OCI-LY7 (cell line): ENCODE data around the gene JAZF1. TPM values are rescaled to one million over a fixed set of nuclear protein-coding genes. Genes with fewer than 3 reads are reported as not detected.

ENCODE experiments used
- BruUV-seq: library from RNA; stranded (reverse); fragments of 400-500 nt; replicated peaks from 2 replicates; lab custom pipeline; 2021; lab: Mats Ljungman, UMichigan
- CTCF ChIA-PET: fragments of 300-600 bp; sonication (Branson Sonifier 250); formaldehyde crosslinking; loops from one replicate; lab custom pipeline; 2022; ENCODE audit warnings: antibody characterized with exemption; ENCODE audit not compliant: unreplicated experiment; lab: Charles Lee
- POLR2A ChIA-PET: fragments of 300-600 bp; sonication (Branson Sonifier 250); formaldehyde crosslinking; loops from one replicate; lab custom pipeline; 2022; ENCODE audit warnings: antibody characterized with exemption; lab: Charles Lee
- DNase-seq: peaks from one replicate; pipeline ENCODE4 v3.0.0-alpha.2; 2015; ENCODE audit warnings: low spot score
- H2AFZ ChIP-seq: fragments of 200-600 bp; sonication (generic), shearing (Covaris generic); 2 replicates; pipeline ENCODE4 v1.6.1; 2014; ENCODE audit warnings: mild to moderate bottlenecking, antibody characterized with exemption, low read length, moderate library complexity
- H3K27ac ChIP-seq: fragments of 200-600 bp; sonication (generic); 2 replicates; pipeline ENCODE4 v1.5.1; 2014; ENCODE audit warnings: mixed run types, low read depth, mild to moderate bottlenecking, moderate library complexity, low read length, inconsistent platforms; ENCODE audit not compliant: poor library complexity, severe bottlenecking
- H3K36me3 ChIP-seq: fragments of 200-600 bp; sonication (generic); 2 replicates; pipeline ENCODE4 v1.6.1; 2014; ENCODE audit warnings: mild to moderate bottlenecking, antibody characterized with exemption, low read length, moderate library complexity, mixed read lengths; ENCODE audit not compliant: insufficient read depth
- H3K4me1 ChIP-seq: fragments of 200-600 bp; sonication (generic); 2 replicates; pipeline ENCODE4 v1.5.1; 2014; ENCODE audit warnings: mild to moderate bottlenecking, low read length; ENCODE audit not compliant: insufficient read depth, poor library complexity, severe bottlenecking
- H3K4me2 ChIP-seq: fragments of 200-600 bp; sonication (generic); 2 replicates; pipeline ENCODE4 v1.6.1; 2014; ENCODE audit warnings: mild to moderate bottlenecking, low read length
- H3K4me3 ChIP-seq: fragments of 200-600 bp; sonication (generic); 2 replicates; pipeline ENCODE4 v1.5.1; 2014; ENCODE audit warnings: mild to moderate bottlenecking, low read depth, low read length; ENCODE audit not compliant: poor library complexity, severe bottlenecking
- H3K79me2 ChIP-seq: fragments of 200-600 bp; sonication (generic); 2 replicates; pipeline ENCODE4 v1.6.1; 2016; ENCODE audit warnings: low read depth, mild to moderate bottlenecking, low read length, moderate library complexity, mixed read lengths; ENCODE audit not compliant: insufficient read depth
- H3K9me2 ChIP-seq: fragments of 200-600 bp; sonication (generic); 2 replicates; pipeline ENCODE4 v1.6.1; 2016; ENCODE audit warnings: mild to moderate bottlenecking, low read length, mixed read lengths; ENCODE audit not compliant: insufficient read depth
- H3K9me3 ChIP-seq: fragments of 200-600 bp; sonication (generic); 2 replicates; pipeline ENCODE4 v1.6.1; 2014; ENCODE audit warnings: mild to moderate bottlenecking, mixed run types, low read length, mixed read lengths
- H4K20me1 ChIP-seq: fragments of 200-600 bp; sonication (generic); 2 replicates; pipeline ENCODE4 v1.6.1; 2014; ENCODE audit warnings: mild to moderate bottlenecking, antibody characterized with exemption, low read length, moderate library complexity, mixed read lengths; ENCODE audit not compliant: insufficient read depth
- CTCF ChIP-seq: fragments of 200-600 bp; sonication (generic); conservative IDR thresholded peaks from 2 replicates; pipeline ENCODE4 v1.5.1; 2014; ENCODE audit warnings: mild to moderate bottlenecking, antibody characterized with exemption, low read length, moderate library complexity, mixed read lengths
- EZH2phosphoT487 ChIP-seq: fragments of 200-600 bp; sonication (generic); IDR thresholded peaks from 2 replicates; pipeline ENCODE4 v1.6.1; 2018; ENCODE audit warnings: low read depth, borderline replicate concordance, mild to moderate bottlenecking, mixed run types, antibody characterized with exemption, low read length, moderate library complexity, mixed read lengths
- intact Hi-C: fragments of 100-400 bp; cut with micrococcal nuclease; formaldehyde crosslinking; loops from one replicate; pipeline ENCODE4 v1.10.0; 2022; ENCODE audit not compliant: unreplicated experiment
- total RNA-seq, 2 experiments: library from RNA; depleted of rRNA in 1 of 2; stranded (reverse); fragments of >200 nt in 1 of 2; shearing (Covaris generic) in 1 of 2; gene quantifications; 2 replicates each; pipeline ENCODE4 v1.2.3, GENCODE V29; 2014 to 2022

Gene JAZF1
- total RNA-seq, 2 experiments from 2014 or later = 6.3 to 25.0 TPM

GRCh38 chr7:28041508-28042314, 138.9 kb downstream of the JAZF1 start:
- H3K27ac ChIP-seq = no peak overlapping the region
- POLR2A ChIA-PET = interaction anchor here (1.3 kb wide), 1 partner anchor 8 kb away, joined by 4 read pairs; no protein-coding TSS in a partner anchor
- no peaks in the 10 kb centered on the region for H4K20me1 ChIP-seq

GRCh38 chr7:28038175-28038797, 142.3 kb downstream of the JAZF1 start:
- Histone ChIP-seq H3K79me2 (no peaks in the 10 kb centered on the region), H3K27ac (no peak overlapping the region), H3K9me2 (no peaks in the 10 kb centered on the region), H3K4me3 (no peak overlapping the region), H3K4me2 (no peak overlapping the region), H3K36me3 (no peaks in the 10 kb centered on the region), H3K4me1 (no peaks in the 10 kb centered on the region), H2AFZ (no peak overlapping the region), H3K9me3 (no peaks in the 10 kb centered on the region), H4K20me1 (no peaks in the 10 kb centered on the region)
- ChIA-PET CTCF (no interaction called here), POLR2A (interaction anchor here (0.7 to 1.2 kb wide), 3 partner anchors 17 to 447 kb away, joined by 3 read pairs; no protein-coding TSS in a partner anchor)
- TF ChIP-seq EZH2phosphoT487 (no peak), CTCF (no peak)
- DNase-seq = no peak
- intact Hi-C loops = no loop called here
- no TSS peak for BruUV-seq

More at GRCh38 chr7:28041508-28042314, 138.9 kb downstream of the JAZF1 start:
- CTCF ChIA-PET = no interaction called here
- BruUV-seq = no TSS peak
- intact Hi-C loops = no loop called here
- no peaks in the 10 kb centered on the region for H3K79me2 ChIP-seq
- no peaks in the 10 kb centered on the region for H3K36me3 ChIP-seq
- H3K4me2 ChIP-seq = no peak overlapping the region
- no peaks in the 10 kb centered on the region for H3K9me2 ChIP-seq
- no peaks in the 10 kb centered on the region for H3K9me3 ChIP-seq
- DNase-seq = no peak
- H2AFZ ChIP-seq = no peak overlapping the region
- no peaks in the 10 kb centered on the region for H3K4me1 ChIP-seq
- H3K4me3 ChIP-seq = no peak overlapping the region
- TF ChIP-seq EZH2phosphoT487 (no peak), CTCF (no peak)
